ENCODE measurements around the gene PER1. TPM values are rescaled to one million over a fixed set of nuclear protein-coding genes. Genes with fewer than 3 reads are reported as not detected.

PER1 gene
- total and polyA plus RNA-seq, 2 of the 8 experiments (the other 6 are each of a cell fraction or from before 2014, with no cell fraction given): 9.6 to 38.0 TPM

DNA sequence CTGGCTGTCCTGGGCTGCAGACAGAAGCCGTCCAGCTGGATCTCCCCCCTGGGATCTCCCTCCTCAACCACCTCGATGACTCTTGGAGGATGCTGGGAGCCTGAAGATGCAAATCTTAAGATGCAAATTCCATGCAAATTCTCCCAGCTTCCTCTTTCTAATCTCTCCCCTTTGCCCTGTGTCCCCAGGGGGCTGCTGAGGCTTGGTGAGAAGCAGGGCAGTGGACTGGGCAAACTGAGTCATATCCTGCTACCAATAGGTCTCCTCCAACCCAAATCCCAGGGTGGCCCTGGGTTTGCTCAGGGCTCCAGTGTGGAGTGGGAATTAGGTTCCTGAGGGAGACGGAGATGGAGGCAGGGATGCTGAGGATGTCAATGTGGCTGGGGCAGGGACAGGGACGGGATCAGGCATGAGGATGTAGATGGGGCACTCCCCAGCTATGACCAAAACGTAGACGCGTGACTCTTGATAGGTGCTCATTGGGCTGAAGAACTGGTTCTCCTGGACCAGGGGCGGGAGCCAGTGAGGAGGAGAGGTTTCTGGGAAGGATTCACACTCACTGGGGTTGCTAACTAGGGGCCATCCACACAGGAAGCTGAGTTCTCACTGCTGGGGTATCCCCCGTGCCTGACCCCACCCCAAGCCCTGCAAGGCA, 61.0 kb downstream of the PER1 start:
- ChIA-PET CTCF (ENCODE audit: partially characterized antibody) (interaction anchor here (1.4 to 13.6 kb wide), 5 partner anchors 15 to 235 kb away, joined by 3 to 501 read pairs (median 72); partner anchors contain the start of gene ALOXE3), POLR2A (ENCODE audit: partially characterized antibody) (interaction anchor here (1.0 to 1.3 kb wide), 4 partner anchors 19 to 159 kb away, joined by 3 to 4 read pairs (median 4); partner anchors contain the start of gene PFAS)
- H3K14ac ChIP-seq (ENCODE audit: insufficient read length): no peak overlapping the region
- no peak overlapping the region for H2AFZ ChIP-seq (ENCODE audit: low read length)
- H3K56ac ChIP-seq (replicated peaks; ENCODE audit: insufficient read length, low read depth, low read length): no peak overlapping the region
- H3K23ac ChIP-seq (ENCODE audit: insufficient read length): no peak overlapping the region
- peak overlapping the region; percentile 34; the same call in 1 of the 2 replicates for H2AK5ac ChIP-seq (ENCODE audit: low read depth, low read length)
- DNase-seq (ENCODE audit: low read depth in 1 of 2, low spot score in 2 of 2) (no peak), FAIRE-seq (no peak)
- no peak overlapping the region for H2BK5ac ChIP-seq (ENCODE audit: low read depth, low read length)
- H3K79me1 ChIP-seq (ENCODE audit: low read depth, low read length): no peaks in the 10 kb centered on the region
- no peak overlapping the region for H3K4me3 ChIP-seq (ENCODE audit: extremely low read depth in 1 of 4, insufficient read depth in 2 of 4, low read depth in 3 of 4, low read length in 4 of 4)
- H3K4me2 ChIP-seq (ENCODE audit: insufficient read depth in 1 of 2, low read depth in 2 of 2, low read length in 2 of 2): no peak overlapping the region
- H2BK15ac ChIP-seq (ENCODE audit: low read length): no peak overlapping the region
- no peak overlapping the region for H3K4ac ChIP-seq (replicated peaks; ENCODE audit: insufficient read length, low read depth, low read length)
- no peak for TF ChIP-seq TBP (IDR thresholded peaks at IDR 0.05; ENCODE audit: low read depth, low read length)
- TF ChIP-seq ZNF274 (IDR thresholded peaks at IDR 0.05; ENCODE audit: borderline replicate concordance, extremely low read depth, low read length): no peak
- H4K20me1 ChIP-seq (replicated peaks in 1 of 2; ENCODE audit: control insufficient read depth in 1 of 2, insufficient read depth in 2 of 2, low read length in 2 of 2): no peaks in the 10 kb centered on the region
- H3K27me3 ChIP-seq (replicated peaks in 1 of 4; ENCODE audit: control insufficient read depth in 3 of 4, extremely low read depth in 1 of 4, insufficient read depth in 3 of 4, low read length in 3 of 4): peaks cover 0 to 10% (median 4%) of the 10 kb centered on the region in 4 experiments; a peak in 4 of 7 replicates
- no peak overlapping the region; the same call in 1 of the 2 replicates for H4K8ac ChIP-seq (ENCODE audit: extremely low read depth, insufficient read depth, low read length)
- no peak overlapping the region for H3K18ac ChIP-seq (ENCODE audit: extremely low read depth, low read length)
- H2BK12ac ChIP-seq (ENCODE audit: low read depth, low read length): peak overlapping the region; percentile 80; the same call in 1 of the 2 replicates
- no peak overlapping the region for H4K5ac ChIP-seq (ENCODE audit: insufficient read length, low read depth, low read length)
- H3K27ac ChIP-seq (ENCODE audit: low read depth, low read length): no peak overlapping the region
- H3K79me2 ChIP-seq (ENCODE audit: control insufficient read depth in 1 of 2, insufficient read depth in 2 of 2, low read length in 2 of 2): no peaks in the 10 kb centered on the region
- no peak overlapping the region for H3K9ac ChIP-seq (replicated peaks in 1 of 4; ENCODE audit: extremely low read depth in 1 of 4, low read depth in 3 of 4, low read length in 3 of 4)
- H2BK120ac ChIP-seq (replicated peaks; ENCODE audit: low read depth, low read length): no peak overlapping the region
- H3K36me3 ChIP-seq (ENCODE audit: control insufficient read depth in 2 of 4, insufficient read depth in 4 of 4, low read length in 3 of 4): no peaks in the 10 kb centered on the region
- peaks cover 0 to 7% (median under 1%) of the 10 kb centered on the region in 4 experiments; a peak in 5 of 7 replicates for H3K4me1 ChIP-seq (replicated peaks in 1 of 4; ENCODE audit: control insufficient read depth in 3 of 4, insufficient read depth in 4 of 4, low read length in 3 of 4)
- no peaks in the 10 kb centered on the region for H3K9me3 ChIP-seq (ENCODE audit: insufficient read depth in 2 of 2, low read depth in 1 of 2, low read length in 1 of 2)
- WGBS, 2 experiments (ENCODE audit: extremely low coverage in 1 of 2, insufficient coverage in 1 of 2, insufficient read length in 1 of 2, insufficient replicate concordance in 2 of 2, low coverage in 1 of 2, low lambda C conversion rate in 2 of 2, missing lambda C conversion rate in 1 of 2): 86% methylated on average over 7 of the region's 9 CpGs; no CpG with 5 or more reads in 1 of the 2 experiments
- H4K91ac ChIP-seq (replicated peaks; ENCODE audit: insufficient read length, low read length): no peak overlapping the region
- H2BK20ac ChIP-seq (ENCODE audit: low read length): no peak overlapping the region
- H3K23me2 ChIP-seq (ENCODE audit: low read depth, low read length): no peaks in the 10 kb centered on the region; the same call in 1 of the 2 replicates

All from H1 (cell line).